ENCODE results near the gene IDH3A. TPM values are rescaled to one million over a fixed set of nuclear protein-coding genes. Genes with fewer than 3 reads are reported as not detected.

IDH3A gene
- total RNA-seq, 6 experiments from 2014 or later: 22.0 to 46.5 (median 34.6) TPM

DNA sequence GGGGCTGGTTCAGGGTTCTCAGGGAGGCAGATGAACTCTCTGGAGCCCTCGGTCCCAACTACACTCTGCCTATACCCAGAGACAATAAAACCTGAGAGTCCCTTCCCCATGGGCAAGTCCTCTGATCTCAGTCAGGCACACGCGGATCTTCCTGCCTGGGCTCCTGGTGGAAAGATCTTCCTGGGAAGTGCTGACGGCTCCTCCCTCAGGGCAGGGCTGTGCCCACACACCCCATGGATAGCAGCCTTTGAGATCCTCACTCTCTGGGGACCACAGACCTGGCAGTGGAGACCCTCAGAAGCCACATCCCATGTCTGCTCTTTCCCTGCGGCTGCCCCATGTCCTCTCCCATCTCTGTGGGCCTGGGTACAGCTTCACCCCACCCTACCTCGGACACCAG is 46.4 kb upstream of the IDH3A start:
- ATAC-seq: no peak
- intact Hi-C loops (cut with DNase I): loop anchor here in 1 of 2 donors (10.0 kb wide), 1 partner anchor 108 kb away; no protein-coding TSS in a partner anchor
- Histone ChIP-seq H3K27me3 (no peaks in the 10 kb centered on the region), H3K36me3 (no peaks in the 10 kb centered on the region), H3K27ac (no peak overlapping the region), H3K9me3 (no peaks in the 10 kb centered on the region), H3K4me1 (no peaks in the 10 kb centered on the region), H3K4me3 (no peak overlapping the region)
- peak in 2 of 3 donors; percentile 5 to 29 for DNase-seq
- TF ChIP-seq POLR2A (IDR thresholded peaks at IDR 0.05): no peak
- no peak for TF ChIP-seq CTCF (IDR thresholded peaks at IDR 0.05)
- WGBS (ENCODE audit: insufficient coverage, low coverage, low lambda C conversion rate, missing lambda C conversion rate): no CpG with 5 or more reads among the region's 6 CpGs

DNA sequence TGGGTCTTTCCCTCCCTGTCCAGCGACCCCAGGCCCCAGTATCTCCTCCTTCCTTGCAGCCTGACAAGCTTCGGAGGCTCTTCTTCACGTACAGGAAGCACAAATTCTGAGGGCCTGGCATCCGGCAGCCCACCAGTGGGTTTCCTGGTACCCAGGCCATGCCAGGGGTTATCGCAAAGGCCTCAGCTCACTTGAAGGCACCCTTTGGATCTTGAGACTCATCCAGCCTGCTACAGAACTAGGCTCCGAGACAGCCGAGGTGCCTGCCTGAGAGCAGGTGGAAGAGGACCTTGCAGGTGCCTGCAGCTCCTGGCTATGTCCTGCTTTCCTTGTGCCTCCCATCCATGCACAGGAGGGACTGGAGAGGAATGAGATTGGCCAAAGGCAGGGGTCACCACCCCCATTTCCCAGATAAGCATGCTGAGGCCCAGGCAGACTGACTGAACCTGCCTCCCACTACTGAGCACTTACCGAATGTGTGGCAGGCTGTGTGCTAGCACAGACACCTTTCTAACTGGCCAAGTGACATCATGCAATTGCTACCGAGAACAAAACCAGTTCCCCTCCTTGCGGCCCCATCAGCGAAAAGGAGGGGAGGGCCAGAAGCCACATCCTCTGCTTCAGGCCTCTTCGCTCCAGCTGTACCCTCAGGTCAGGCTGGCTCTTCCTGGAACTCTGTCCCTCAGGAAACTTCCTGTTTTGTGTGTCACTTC is 45.6 kb upstream of the IDH3A start:
- Histone ChIP-seq H3K9me3 (no peaks in the 10 kb centered on the region), H3K27me3 (no peaks in the 10 kb centered on the region), H3K4me3 (no peak overlapping the region), H3K4me1 (no peaks in the 10 kb centered on the region), H3K27ac (no peak overlapping the region), H3K36me3 (no peaks in the 10 kb centered on the region)
- no peak for TF ChIP-seq CTCF (IDR thresholded peaks at IDR 0.05)
- intact Hi-C loops (cut with DNase I): loop anchor here in 1 of 2 donors (10.0 kb wide), 1 partner anchor 109 kb away; no protein-coding TSS in a partner anchor
- WGBS (ENCODE audit: insufficient coverage, low coverage, low lambda C conversion rate, missing lambda C conversion rate): 57% methylated on average over 7 of the region's 12 CpGs
- peak in 2 of 3 donors; percentile 25 to 30 for DNase-seq
- peak; percentile 11 to 37 (median 28) for ATAC-seq

- Histone ChIP-seq H3K4me1 (no peaks in the 10 kb centered on the region), H3K9me3 (no peaks in the 10 kb centered on the region), H3K27me3 (no peaks in the 10 kb centered on the region), H3K27ac (no peak overlapping the region), H3K4me3 (no peak overlapping the region), H3K36me3 (no peaks in the 10 kb centered on the region)
- TF ChIP-seq CTCF (IDR thresholded peaks at IDR 0.05) (no peak), POLR2A (IDR thresholded peaks at IDR 0.05) (no peak)
- intact Hi-C loops (cut with DNase I): loop anchor here in 1 of 2 donors (10.0 kb wide), 1 partner anchor 109 kb away; no protein-coding TSS in a partner anchor
- DNase-seq (peak in 1 of 3 donors; percentile 37), ATAC-seq (no peak)
- 84% methylated on average over 4 of the region's 4 CpGs for WGBS (ENCODE audit: insufficient coverage, low coverage, low lambda C conversion rate, missing lambda C conversion rate)
These were observed 45.1 kb upstream of the IDH3A start for GRCh38 chr15:78104119-78104479.

GRCh38 chr15:78104566-78105475 is 44.3 kb upstream of the IDH3A start:
- ATAC-seq (no peak), DNase-seq (peak in 2 of 3 donors; percentile 14 to 31)
- no peak overlapping the region for H3K4me3 ChIP-seq
- TF ChIP-seq POLR2A (IDR thresholded peaks at IDR 0.05): no peak
- no peak for TF ChIP-seq CTCF (IDR thresholded peaks at IDR 0.05)
- H3K36me3 ChIP-seq: no peaks in the 10 kb centered on the region
- intact Hi-C loops (cut with DNase I): loop anchor here (5.0 to 10.0 kb wide), 2 partner anchors 110 to 143 kb away; no protein-coding TSS in a partner anchor
- no peak overlapping the region for H3K27ac ChIP-seq
- no peaks in the 10 kb centered on the region for H3K9me3 ChIP-seq
- no peaks in the 10 kb centered on the region for H3K27me3 ChIP-seq
- WGBS (ENCODE audit: insufficient coverage, low coverage, low lambda C conversion rate, missing lambda C conversion rate): 76% methylated on average over 9 of the region's 12 CpGs
- H3K4me1 ChIP-seq: no peaks in the 10 kb centered on the region

All from right lobe of liver (tissue), 6 donors.